Breast epithelium (tissue), 4 donors: ENCODE data around the gene KCNK7. TPM values are rescaled to one million over a fixed set of nuclear protein-coding genes. Genes with fewer than 3 reads are reported as not detected.

Source experiments
- DNase-seq, 2 donors: peaks; one replicate each; pipeline ENCODE4 v3.0.0-alpha.2; 2019; ENCODE audit warnings: low spot score in 2 of 2
- H3K27ac ChIP-seq, 2 donors: fragments of 200-600 bp; sonication (generic) in 1 of 2; one replicate each; pipeline ENCODE4 v1.5.1; 2016 to 2019; ENCODE audit warnings: mild to moderate bottlenecking in 1 of 2
- H3K27me3 ChIP-seq, 2 donors: fragments of 200-600 bp; sonication (generic) in 1 of 2; one replicate each; pipeline versions ENCODE4 v1.5.1 to v1.6.0; 2017 to 2019; ENCODE audit warnings: control low read depth in 1 of 2, mild to moderate bottlenecking in 1 of 2
- H3K36me3 ChIP-seq: fragments of 200-600 bp; one replicate; pipeline ENCODE4 v1.5.1; 2019
- H3K4me1 ChIP-seq, 2 donors: fragments of 200-600 bp; sonication (generic); one replicate each; pipeline ENCODE4 v1.5.1; 2016 to 2019; ENCODE audit warnings: control low read depth in 1 of 2
- H3K4me3 ChIP-seq, 3 donors: fragments of 200-600 bp; sonication (generic); 1 replicate in 2 of 3; 2 replicates in 1 of 3; pipeline ENCODE4 v1.5.1; 2016 to 2019; ENCODE audit warnings: mild to moderate bottlenecking in 3 of 3, moderate library complexity in 2 of 3
- H3K9me3 ChIP-seq, 2 donors: fragments of 200-600 bp; sonication (generic) in 1 of 2; one replicate each; pipeline ENCODE4 v1.5.1; 2016 to 2019; ENCODE audit warnings: control low read depth in 1 of 2
- CTCF ChIP-seq, 3 donors: fragments of 450-650 bp; IDR thresholded peaks; one replicate each; pipeline ENCODE4 v1.5.1; 2016 to 2017; ENCODE audit warnings: antibody characterized with exemption in 3 of 3, mild to moderate bottlenecking in 3 of 3, moderate library complexity in 3 of 3
- POLR2A ChIP-seq: fragments of 450-650 bp; IDR thresholded peaks from one replicate; pipeline ENCODE4 v1.6.1; 2016; ENCODE audit warnings: antibody characterized with exemption, mild to moderate bottlenecking, moderate library complexity
- POLR2AphosphoS5 ChIP-seq, 3 donors: sonication (generic); formaldehyde crosslinking; IDR thresholded peaks; one replicate each; pipeline ENCODE4 v1.6.1; 2017; ENCODE audit warnings: antibody characterized with exemption in 3 of 3
- intact Hi-C: fragments of 100-400 bp; cut with DNase I; formaldehyde crosslinking; loops from one replicate; pipeline ENCODE4 v1.15.1; 2023; ENCODE audit warnings: low total_unique reads
- total RNA-seq, 3 donors: library from RNA; depleted of rRNA; stranded (reverse); fragments of >200 nt; gene quantifications; one replicate each; pipeline ENCODE4 v1.1.0, GENCODE V29; 2016

The KCNK7 gene
- total RNA-seq, 3 donors from 2014 or later, result 0.33 to 2.2 (median 0.80) TPM

- no peak for TF ChIP-seq CTCF (IDR thresholded peaks at IDR 0.05)
- no peak for TF ChIP-seq POLR2A
- TF ChIP-seq POLR2AphosphoS5 (IDR thresholded peaks at IDR 0.05), result no peak
- Histone ChIP-seq H3K36me3 (no peaks in the 10 kb centered on the region), H3K4me1 (peaks cover 25 to 27% of the 10 kb centered on the region in 2 donors), H3K9me3 (no peaks in the 10 kb centered on the region), H3K27ac (peak overlapping the region; percentile 99), H3K27me3 (no peaks in the 10 kb centered on the region), H3K4me3 (peak overlapping the region in 1 of 3 donors; percentile 75)
- DNase-seq, result no peak
- intact Hi-C loops, result no loop called here
Observed at GRCh38 chr11:65554842-65555430, 40.7 kb downstream of the KCNK7 start.

- Histone ChIP-seq H3K27me3 (no peaks in the 10 kb centered on the region), H3K27ac (peak overlapping the region; percentile 11 to 99), H3K4me1 (peaks cover 25 to 26% of the 10 kb centered on the region in 2 donors), H3K36me3 (no peaks in the 10 kb centered on the region), H3K4me3 (no peak overlapping the region), H3K9me3 (no peaks in the 10 kb centered on the region)
- DNase-seq, result no peak
- intact Hi-C loops, result no loop called here
- no peak for TF ChIP-seq POLR2AphosphoS5 (IDR thresholded peaks at IDR 0.05)
- no peak for TF ChIP-seq CTCF (IDR thresholded peaks at IDR 0.05)
- no peak for TF ChIP-seq POLR2A
Observed at GRCh38 chr11:65554057-65554818, 41.4 kb downstream of the KCNK7 start.

- H3K36me3 ChIP-seq, result no peaks in the 10 kb centered on the region
- no peak overlapping the region for H3K4me3 ChIP-seq
- peak overlapping the region; percentile 11 to 99 for H3K27ac ChIP-seq
- no peaks in the 10 kb centered on the region for H3K27me3 ChIP-seq
- no peak for DNase-seq
- no peak for TF ChIP-seq POLR2A
- TF ChIP-seq POLR2AphosphoS5 (IDR thresholded peaks at IDR 0.05), result no peak
- no peak for TF ChIP-seq CTCF (IDR thresholded peaks at IDR 0.05)
- no peaks in the 10 kb centered on the region for H3K9me3 ChIP-seq
- H3K4me1 ChIP-seq, result peaks cover 18 to 21% of the 10 kb centered on the region in 2 donors
- intact Hi-C loops, result no loop called here
Observed at GRCh38 chr11:65553301-65554001, 42.1 kb downstream of the KCNK7 start.

- peaks cover 18 to 21% of the 10 kb centered on the region in 2 donors for H3K4me1 ChIP-seq
- intact Hi-C loops, result no loop called here
- H3K27me3 ChIP-seq, result no peaks in the 10 kb centered on the region
- TF ChIP-seq POLR2AphosphoS5 (IDR thresholded peaks at IDR 0.05), result no peak
- no peak for TF ChIP-seq POLR2A
- no peak for TF ChIP-seq CTCF (IDR thresholded peaks at IDR 0.05)
- no peaks in the 10 kb centered on the region for H3K9me3 ChIP-seq
- no peak overlapping the region for H3K4me3 ChIP-seq
- DNase-seq, result no peak
- no peaks in the 10 kb centered on the region for H3K36me3 ChIP-seq
- H3K27ac ChIP-seq, result no peak overlapping the region
Observed at GRCh38 chr11:65552388-65552951, 43.1 kb downstream of the KCNK7 start.
